Measurements from ENCODE around the gene CIZ1. TPM values are rescaled to one million over a fixed set of nuclear protein-coding genes. Genes with fewer than 3 reads are reported as not detected.

CIZ1 gene
- total RNA-seq, 1 experiment from 2014 or later: 104 TPM

DNA sequence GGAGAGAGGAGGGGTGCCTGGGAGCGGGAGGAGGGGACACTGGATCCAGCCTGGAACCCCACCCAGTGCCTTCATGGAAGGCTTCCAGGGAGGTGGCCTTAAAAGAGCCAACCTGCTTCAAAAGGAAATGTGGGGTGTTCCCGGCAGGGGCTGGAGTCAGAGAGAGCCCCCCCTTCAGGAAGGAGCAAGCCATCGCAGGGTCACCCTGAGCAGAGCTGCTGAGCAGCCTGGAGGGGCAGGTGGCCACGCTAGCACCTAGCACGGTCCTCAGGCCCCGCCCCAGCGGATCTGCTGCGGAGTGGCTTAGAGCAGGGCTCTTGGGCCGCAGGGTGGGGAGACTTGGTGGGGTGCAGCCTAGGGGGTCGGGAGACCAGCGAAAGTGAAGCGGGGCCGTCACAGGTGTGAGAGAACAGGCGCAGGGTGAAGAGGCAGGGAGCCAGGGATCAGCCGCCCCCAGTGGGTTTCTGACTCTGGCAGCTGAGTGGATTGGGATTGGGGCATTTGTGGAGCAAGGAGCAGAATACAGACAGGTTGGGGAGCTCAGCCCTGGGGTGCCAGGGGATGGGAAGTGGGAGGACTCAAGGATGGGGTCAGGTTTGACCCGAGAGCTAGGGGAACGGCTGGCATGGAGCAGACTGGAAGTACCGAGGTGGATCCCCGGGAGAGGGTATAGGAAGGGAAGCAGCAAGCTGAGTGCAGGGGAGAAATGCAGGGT is 40.6 kb downstream of the CIZ1 start:
- Histone ChIP-seq H2AFZ (ENCODE audit: low read length) (no peak overlapping the region), H2BK20ac (ENCODE audit: low read depth, low read length, poor library complexity, severe bottlenecking) (no peak overlapping the region), H3K79me1 (ENCODE audit: insufficient read depth, low read depth, low read length, poor library complexity, severe bottlenecking) (no peaks in the 10 kb centered on the region), H3K27ac (ENCODE audit: insufficient read length, low read depth, low read length) (no peak overlapping the region), H2BK120ac (ENCODE audit: low read depth, low read length, poor library complexity, severe bottlenecking) (no peak overlapping the region), H3K18ac (ENCODE audit: insufficient read length, low read depth, low read length) (no peak overlapping the region), H3K4me1 (ENCODE audit: insufficient read depth, low read length) (no peaks in the 10 kb centered on the region), H2AK5ac (ENCODE audit: insufficient read length, low read length) (no peak overlapping the region), H3K4me2 (ENCODE audit: insufficient read depth, insufficient read length, low read length) (no peak overlapping the region), H3K23ac (ENCODE audit: insufficient read length, low read depth, low read length) (no peak overlapping the region), H3K14ac (ENCODE audit: insufficient read depth, low read length) (no peak overlapping the region), H3K4ac (ENCODE audit: low read depth, low read length) (no peak overlapping the region), H4K8ac (replicated peaks; ENCODE audit: insufficient read length, low read depth, low read length) (no peak overlapping the region), H3K23me2 (ENCODE audit: insufficient read length, low read depth, low read length, poor library complexity, severe bottlenecking) (no peaks in the 10 kb centered on the region), H2BK12ac (ENCODE audit: insufficient read length, low read depth, low read length) (no peak overlapping the region), H2BK15ac (ENCODE audit: low read depth, low read length) (no peak overlapping the region), H3K9me3 (ENCODE audit: control insufficient read depth, low read depth, low read length) (no peaks in the 10 kb centered on the region), H3K9ac (ENCODE audit: extremely low read depth, insufficient read length, low read length) (no peak overlapping the region), H4K91ac (ENCODE audit: insufficient read length, low read depth, low read length) (no peak overlapping the region), H3T11ph (ENCODE audit: low read length) (no peak overlapping the region), H3K56ac (ENCODE audit: insufficient read length, low read depth, low read length) (no peak overlapping the region), H2BK5ac (ENCODE audit: insufficient read length, low read length) (no peak overlapping the region), H3K27me3 (ENCODE audit: insufficient read depth, low read length) (no peaks in the 10 kb centered on the region), H3K79me2 (ENCODE audit: insufficient read depth, low read length) (no peaks in the 10 kb centered on the region), H4K20me1 (ENCODE audit: control insufficient read depth, insufficient read depth, insufficient read length) (no peaks in the 10 kb centered on the region), H4K5ac (ENCODE audit: insufficient read length, low read depth, low read length) (no peak overlapping the region)
- H3K36me3 Mint-ChIP-seq (ENCODE audit: insufficient read depth in 1 of 3, low read depth in 3 of 3): no peaks in the 10 kb centered on the region
- TF ChIP-seq, protein P1, sequence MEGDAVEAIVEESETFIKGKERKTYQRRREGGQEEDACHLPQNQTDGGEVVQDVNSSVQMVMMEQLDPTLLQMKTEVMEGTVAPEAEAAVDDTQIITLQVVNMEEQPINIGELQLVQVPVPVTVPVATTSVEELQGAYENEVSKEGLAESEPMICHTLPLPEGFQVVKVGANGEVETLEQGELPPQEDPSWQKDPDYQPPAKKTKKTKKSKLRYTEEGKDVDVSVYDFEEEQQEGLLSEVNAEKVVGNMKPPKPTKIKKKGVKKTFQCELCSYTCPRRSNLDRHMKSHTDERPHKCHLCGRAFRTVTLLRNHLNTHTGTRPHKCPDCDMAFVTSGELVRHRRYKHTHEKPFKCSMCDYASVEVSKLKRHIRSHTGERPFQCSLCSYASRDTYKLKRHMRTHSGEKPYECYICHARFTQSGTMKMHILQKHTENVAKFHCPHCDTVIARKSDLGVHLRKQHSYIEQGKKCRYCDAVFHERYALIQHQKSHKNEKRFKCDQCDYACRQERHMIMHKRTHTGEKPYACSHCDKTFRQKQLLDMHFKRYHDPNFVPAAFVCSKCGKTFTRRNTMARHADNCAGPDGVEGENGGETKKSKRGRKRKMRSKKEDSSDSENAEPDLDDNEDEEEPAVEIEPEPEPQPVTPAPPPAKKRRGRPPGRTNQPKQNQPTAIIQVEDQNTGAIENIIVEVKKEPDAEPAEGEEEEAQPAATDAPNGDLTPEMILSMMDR (conservative IDR thresholded peaks at IDR 0.05): peak; percentile 80
- H3K27ac Mint-ChIP-seq: peak overlapping the region in 1 of 3 experiments; percentile 73; a peak in 2 of 7 replicates
- H3K4me3 Mint-ChIP-seq: no peak overlapping the region; a peak in 3 of 5 replicates
- DNase-seq: peak; percentile 87
- no peaks in the 10 kb centered on the region for H3K9me3 Mint-ChIP-seq
- peaks cover 10% of the 10 kb centered on the region for H3K27me3 Mint-ChIP-seq (ENCODE audit: low read depth)
- peaks cover 8 to 15% of the 10 kb centered on the region in 2 experiments for H3K4me1 Mint-ChIP-seq
- WGBS (ENCODE audit: extremely low coverage, insufficient read length, low lambda C conversion rate): no CpG with 5 or more reads among the region's 19 CpGs

Measured in H9 (cell line).